ENCODE measurements around the gene BCAP31.
"Not testable (repeated sequence)": the region's sequence is repeated elsewhere in the genome, so short reads cannot be mapped to it uniquely, and the experiment has no call there.

BCAP31 gene

GRCh38 chrX:153694687-153695270 lies 29.4 kb downstream of the BCAP31 start:
- DNase-seq (ENCODE audit: low spot score): no peak

GRCh38 chrX:153694256-153694655 lies 29.9 kb downstream of the BCAP31 start:
- not testable (repeated sequence) for DNase-seq (ENCODE audit: low spot score)

GRCh38 chrX:153693216-153694086 lies 30.7 kb downstream of the BCAP31 start:
- DNase-seq (ENCODE audit: low spot score): no peak

- no peak for DNase-seq (ENCODE audit: low spot score)
Observed at GRCh38 chrX:153692611-153693156, 31.5 kb downstream of the BCAP31 start.

- DNase-seq (ENCODE audit: low spot score): no peak
Observed at GRCh38 chrX:153692003-153692402, 32.2 kb downstream of the BCAP31 start.

- DNase-seq (ENCODE audit: low spot score): not testable (repeated sequence)
Observed at GRCh38 chrX:153691032-153691827, 33.0 kb downstream of the BCAP31 start.

- DNase-seq (ENCODE audit: low spot score): no peak
Observed at GRCh38 chrX:153690466-153690865, 33.7 kb downstream of the BCAP31 start.

- no peak for DNase-seq (ENCODE audit: low spot score)
Observed at GRCh38 chrX:153689654-153690465, 34.3 kb downstream of the BCAP31 start.

- no peak for DNase-seq (ENCODE audit: low spot score)
Observed at GRCh38 chrX:153688911-153689590, 35.1 kb downstream of the BCAP31 start.

GRCh38 chrX:153688506-153688905 lies 35.7 kb downstream of the BCAP31 start:
- DNase-seq (ENCODE audit: low spot score): no peak

GRCh38 chrX:153688071-153688470 lies 36.1 kb downstream of the BCAP31 start:
- DNase-seq (ENCODE audit: low spot score): no peak

GRCh38 chrX:153687121-153688039 lies 36.8 kb downstream of the BCAP31 start, which contains the start of gene SLC6A8:
Gene SLC6A8 (plus strand): TSS chrX:153687926. CDS start chrX:153688575, 649 bp downstream.
- peak; percentile 20 for DNase-seq (ENCODE audit: low spot score)

GRCh38 chrX:153686711-153687110 lies 37.5 kb downstream of the BCAP31 start:
- DNase-seq (ENCODE audit: low spot score): no peak

- no peak for DNase-seq (ENCODE audit: low spot score)
Observed at GRCh38 chrX:153685751-153686696, 38.2 kb downstream of the BCAP31 start.

GRCh38 chrX:153685156-153685536 lies 39.0 kb downstream of the BCAP31 start:
- no peak for DNase-seq (ENCODE audit: low spot score)

GRCh38 chrX:153684467-153685155 lies 39.6 kb downstream of the BCAP31 start:
- DNase-seq (ENCODE audit: low spot score): no peak

- DNase-seq (ENCODE audit: low spot score): not testable (repeated sequence)
Observed at GRCh38 chrX:153683486-153683885, 40.7 kb downstream of the BCAP31 start.

GRCh38 chrX:153681175-153681574 lies 43.0 kb downstream of the BCAP31 start:
- no peak for DNase-seq (ENCODE audit: low spot score)
